C4-2B (cell line): ENCODE measurements around the gene HMG20A.

Experiments
- H3K27ac ChIP-seq: fragments of 450-650 bp; 2 replicates; pipeline ENCODE4 v1.5.1; 2017
- CTCF ChIP-seq: fragments of 450-650 bp; conservative IDR thresholded peaks from 2 replicates; pipeline ENCODE4 v1.5.1; 2017; ENCODE audit warnings: mild to moderate bottlenecking
- ZFX ChIP-seq: fragments of 450-650 bp; IDR thresholded peaks from 2 replicates; pipeline ENCODE4 v1.6.1; 2017

HMG20A gene

GRCh38 chr15:77440378-77440999, 19.8 kb downstream of the HMG20A start:
- H3K27ac ChIP-seq, result no peak overlapping the region
- no peak for TF ChIP-seq CTCF
- TF ChIP-seq ZFX, result no peak

GRCh38 chr15:77446840-77447390, 26.2 kb downstream of the HMG20A start:
- TF ChIP-seq CTCF, result no peak
- TF ChIP-seq ZFX, result no peak
- no peak overlapping the region for H3K27ac ChIP-seq

- H3K27ac ChIP-seq, result no peak overlapping the region
- TF ChIP-seq CTCF (no peak), ZFX (no peak)
Observed at GRCh38 chr15:77454265-77454664, 33.6 kb downstream of the HMG20A start.

- TF ChIP-seq CTCF (no peak), ZFX (no peak)
- no peak overlapping the region for H3K27ac ChIP-seq
Observed at GRCh38 chr15:77454951-77455350, 34.3 kb downstream of the HMG20A start.

DNA sequence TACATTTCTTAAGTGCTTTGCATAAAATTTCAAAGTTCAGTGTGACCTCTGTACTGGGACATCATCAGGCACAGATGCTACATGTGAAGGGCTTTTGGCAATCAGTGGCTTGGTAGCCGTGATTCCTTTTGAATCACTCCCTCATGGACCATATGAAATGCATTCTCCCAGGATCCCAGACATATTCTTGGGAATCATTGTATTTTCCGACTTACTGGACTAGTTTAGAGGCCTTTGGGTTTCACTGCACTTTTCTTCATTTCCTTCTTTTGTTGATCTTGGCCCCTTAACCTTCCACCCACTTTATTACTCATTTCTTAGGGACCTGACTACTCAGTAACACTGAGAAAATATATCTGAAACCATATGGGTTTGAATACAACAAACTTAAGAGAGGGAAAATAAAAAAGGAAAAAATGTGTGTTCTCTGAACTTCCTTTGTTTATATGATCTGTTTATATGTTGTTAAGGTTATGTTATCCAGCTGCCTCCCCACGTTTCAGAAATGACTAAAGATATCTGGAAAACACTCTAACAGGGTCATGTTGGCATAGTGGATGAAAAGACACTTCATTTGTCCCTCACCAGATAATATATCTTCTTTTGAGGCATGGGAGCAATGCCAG, 35.1 kb downstream of the HMG20A start:
- TF ChIP-seq ZFX, result no peak
- H3K27ac ChIP-seq, result no peak overlapping the region

DNA sequence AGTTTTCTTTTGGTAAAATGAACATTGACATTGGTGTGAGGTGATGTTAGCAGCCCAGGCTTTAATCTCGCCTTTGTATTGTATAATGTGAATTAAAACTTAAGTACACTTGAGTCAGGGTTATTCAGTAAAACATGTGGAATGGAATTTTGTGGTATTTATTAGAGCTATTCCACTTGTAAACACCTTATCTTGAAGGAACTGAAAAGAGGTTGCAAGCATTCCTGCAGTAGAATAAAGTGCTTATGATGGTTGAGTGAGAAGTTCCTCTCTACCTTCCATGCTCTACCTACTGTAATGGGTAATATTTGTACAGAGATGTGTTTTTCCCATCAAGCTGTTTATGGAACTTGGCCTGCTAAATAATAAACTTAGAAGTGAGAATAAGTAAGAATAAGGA, 36.1 kb downstream of the HMG20A start:
- H3K27ac ChIP-seq, result no peak overlapping the region
- TF ChIP-seq CTCF (no peak), ZFX (no peak)

DNA sequence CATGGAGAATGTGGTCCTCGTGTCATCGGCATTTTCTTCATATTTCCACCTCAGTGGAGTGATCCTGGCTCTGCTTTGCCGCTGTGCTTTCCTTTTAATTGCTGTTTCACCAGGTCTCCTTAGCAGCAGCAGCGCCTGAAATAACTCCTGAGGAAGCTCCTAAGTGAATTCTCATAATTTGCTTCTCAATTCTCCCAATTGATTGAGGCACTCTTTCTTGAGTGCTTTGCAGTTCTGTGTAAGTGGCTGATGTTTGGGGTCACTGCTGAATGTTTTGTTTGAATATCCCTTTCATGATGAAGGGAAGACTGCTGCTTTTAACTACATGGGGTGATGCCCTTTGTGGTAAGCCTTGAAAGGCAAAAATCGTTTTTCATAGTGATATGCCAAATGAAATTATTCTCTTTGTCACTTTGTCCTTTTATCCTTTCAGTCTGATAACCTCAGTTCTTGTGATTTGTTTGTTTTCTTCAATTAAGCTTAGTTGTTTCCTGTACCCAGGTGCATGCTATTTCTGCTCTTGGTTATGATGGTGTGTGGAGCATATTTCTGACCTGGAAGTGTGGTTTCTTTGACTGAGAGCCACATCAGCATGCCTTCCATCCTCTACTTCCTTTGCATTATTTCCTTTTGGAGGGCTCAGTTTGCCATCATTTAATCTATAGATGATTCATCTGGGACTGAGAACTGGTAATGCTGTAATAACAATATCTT, 36.7 kb downstream of the HMG20A start:
- no peak for TF ChIP-seq ZFX
- no peak for TF ChIP-seq CTCF
- no peak overlapping the region for H3K27ac ChIP-seq
